Measurements from ENCODE around the gene TOP3A. TPM values are rescaled to one million over a fixed set of nuclear protein-coding genes. Genes with fewer than 3 reads are reported as not detected.

The TOP3A gene
- total RNA-seq, 1 experiment from 2014 or later, result 56.1 TPM

- TF ChIP-seq ZNF138 (CRISPR knock-in tag; conservative IDR thresholded peaks at IDR 0.05) (no peak), ATF6 (CRISPR knock-in tag; IDR thresholded peaks at IDR 0.05) (no peak), STAT6 (CRISPR knock-in tag; conservative IDR thresholded peaks at IDR 0.05; ENCODE audit: low read depth) (no peak), TEAD1 (CRISPR knock-in tag; IDR thresholded peaks at IDR 0.05) (no peak), FOXP1 (CRISPR knock-in tag; IDR thresholded peaks at IDR 0.05; ENCODE audit: borderline replicate concordance) (no peak), HMGXB4 (CRISPR knock-in tag; IDR thresholded peaks at IDR 0.05) (no peak), FOXP4 (CRISPR knock-in tag; IDR thresholded peaks at IDR 0.05) (no peak), FOXK1 (CRISPR knock-in tag; IDR thresholded peaks at IDR 0.05) (no peak)
- no peaks in the 10 kb centered on the region for H3K36me3 Mint-ChIP-seq
- CTCF ChIA-PET, result interaction anchor here (1.5 kb wide), 1 partner anchor 37 kb away, joined by 3 read pairs; no protein-coding TSS in a partner anchor
- DNase-seq (ENCODE audit: low spot score) (no peak), ATAC-seq (no peak)
- no peaks in the 10 kb centered on the region for H3K27me3 Mint-ChIP-seq (ENCODE audit: low read depth)
- peak overlapping the region; percentile 82 for H3K27ac Mint-ChIP-seq
- no peak overlapping the region for H3K4me3 Mint-ChIP-seq
- H3K4me1 Mint-ChIP-seq, result peaks cover 23% of the 10 kb centered on the region
- no peaks in the 10 kb centered on the region for H3K9me3 Mint-ChIP-seq
- POLR2A ChIA-PET, result no interaction called here
These were observed 86.6 kb downstream of the TOP3A start for GRCh38 chr17:18228176-18228682.

GRCh38 chr17:18227635-18228034, 87.2 kb downstream of the TOP3A start:
- Mint-ChIP-seq H3K27me3 (ENCODE audit: low read depth) (no peaks in the 10 kb centered on the region), H3K9me3 (no peaks in the 10 kb centered on the region), H3K4me3 (no peak overlapping the region), H3K36me3 (no peaks in the 10 kb centered on the region), H3K4me1 (peaks cover 23% of the 10 kb centered on the region), H3K27ac (peak overlapping the region; percentile 82)
- DNase-seq (ENCODE audit: low spot score), result no peak
- ChIA-PET CTCF (no interaction called here), POLR2A (no interaction called here)
- no peak for TF ChIP-seq JAZF1 (CRISPR knock-in tag; IDR thresholded peaks at IDR 0.05)
- TF ChIP-seq EMX1 (CRISPR knock-in tag; IDR thresholded peaks at IDR 0.05), result no peak
- TF ChIP-seq FOXK1 (CRISPR knock-in tag; IDR thresholded peaks at IDR 0.05), result no peak
- ATAC-seq, result no peak

- Mint-ChIP-seq H3K4me1 (peaks cover 23% of the 10 kb centered on the region), H3K27ac (peak overlapping the region; percentile 89), H3K9me3 (no peaks in the 10 kb centered on the region), H3K4me3 (peak overlapping the region; percentile 89), H3K27me3 (ENCODE audit: low read depth) (no peaks in the 10 kb centered on the region), H3K36me3 (no peaks in the 10 kb centered on the region)
- ChIA-PET POLR2A (interaction anchor here (0.8 kb wide), 1 partner anchor 21 kb away, joined by 4 read pairs; no protein-coding TSS in a partner anchor), CTCF (interaction anchor here (1.9 kb wide), 1 partner anchor 9 kb away, joined by 9 read pairs; no protein-coding TSS in a partner anchor)
- ATAC-seq (no peak), DNase-seq (ENCODE audit: low spot score) (no peak)
- no peak for TF ChIP-seq IRF1 (CRISPR knock-in tag; IDR thresholded peaks at IDR 0.05)
- no peak for TF ChIP-seq NR1H2 (CRISPR knock-in tag; IDR thresholded peaks at IDR 0.05)
- TF ChIP-seq TEAD1 (CRISPR knock-in tag; IDR thresholded peaks at IDR 0.05), result no peak
- TF ChIP-seq MXD4 (CRISPR knock-in tag; IDR thresholded peaks at IDR 0.05; ENCODE audit: borderline replicate concordance), result no peak
- TF ChIP-seq ATF3 (CRISPR knock-in tag; conservative IDR thresholded peaks at IDR 0.05), result no peak
- no peak for TF ChIP-seq FOXP1 (CRISPR knock-in tag; IDR thresholded peaks at IDR 0.05; ENCODE audit: borderline replicate concordance)
- no peak for TF ChIP-seq SMAD4 (CRISPR knock-in tag; IDR thresholded peaks at IDR 0.05)
- TF ChIP-seq SMAD3 (CRISPR knock-in tag; IDR thresholded peaks at IDR 0.05; ENCODE audit: borderline replicate concordance), result no peak
- no peak for TF ChIP-seq OVOL2 (CRISPR knock-in tag; IDR thresholded peaks at IDR 0.05; ENCODE audit: borderline replicate concordance)
- no peak for TF ChIP-seq CTCF (IDR thresholded peaks at IDR 0.05)
- no peak for TF ChIP-seq ZNF121 (CRISPR knock-in tag; IDR thresholded peaks at IDR 0.05)
These were observed 88.4 kb downstream of the TOP3A start for GRCh38 chr17:18226284-18226945.

Data from WTC11 (cell line).